ENCODE results near the gene ADARB1.

The ADARB1 gene

DNA sequence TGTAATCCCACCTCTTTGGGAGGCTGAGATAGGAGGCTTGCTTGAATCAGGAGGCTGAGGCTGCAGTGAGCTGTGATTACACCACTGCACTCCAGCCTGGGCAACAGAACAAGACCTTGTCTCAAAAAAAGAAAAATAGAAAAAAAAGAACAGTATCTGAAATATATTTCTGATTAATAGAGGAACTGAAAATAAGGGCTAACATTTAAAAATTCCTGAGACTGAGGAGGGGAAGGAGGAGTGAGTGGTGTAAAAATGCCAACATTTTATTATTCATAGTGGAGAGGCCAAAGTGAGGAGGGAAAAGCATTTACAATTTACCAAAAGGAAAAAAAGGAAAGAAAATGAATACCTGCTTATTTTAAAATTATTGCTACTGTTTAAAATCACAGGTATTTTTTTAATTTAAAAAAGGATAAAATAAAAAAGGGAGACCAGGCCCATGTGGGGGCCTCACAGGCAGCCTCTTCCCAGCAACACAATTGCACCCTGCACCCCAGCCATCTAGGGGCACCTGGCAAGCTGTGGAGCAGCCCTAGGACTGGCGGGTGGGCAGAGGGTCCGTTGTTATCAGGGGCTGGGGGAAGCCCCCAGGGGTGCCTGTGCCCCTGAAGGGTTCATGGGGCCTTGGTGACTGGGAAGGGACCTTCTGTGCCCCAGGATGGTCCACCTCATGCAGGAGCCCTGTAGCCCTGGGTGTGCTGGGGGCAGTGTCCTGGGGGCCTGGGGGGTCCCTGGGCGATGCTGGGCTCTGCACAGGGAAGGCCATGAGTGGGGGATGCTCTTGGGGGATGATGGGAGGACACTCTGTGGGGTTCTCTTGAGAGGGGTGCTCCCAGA, 34.8 kb upstream of the ADARB1 start:
- DNase-seq = no peak

DNA sequence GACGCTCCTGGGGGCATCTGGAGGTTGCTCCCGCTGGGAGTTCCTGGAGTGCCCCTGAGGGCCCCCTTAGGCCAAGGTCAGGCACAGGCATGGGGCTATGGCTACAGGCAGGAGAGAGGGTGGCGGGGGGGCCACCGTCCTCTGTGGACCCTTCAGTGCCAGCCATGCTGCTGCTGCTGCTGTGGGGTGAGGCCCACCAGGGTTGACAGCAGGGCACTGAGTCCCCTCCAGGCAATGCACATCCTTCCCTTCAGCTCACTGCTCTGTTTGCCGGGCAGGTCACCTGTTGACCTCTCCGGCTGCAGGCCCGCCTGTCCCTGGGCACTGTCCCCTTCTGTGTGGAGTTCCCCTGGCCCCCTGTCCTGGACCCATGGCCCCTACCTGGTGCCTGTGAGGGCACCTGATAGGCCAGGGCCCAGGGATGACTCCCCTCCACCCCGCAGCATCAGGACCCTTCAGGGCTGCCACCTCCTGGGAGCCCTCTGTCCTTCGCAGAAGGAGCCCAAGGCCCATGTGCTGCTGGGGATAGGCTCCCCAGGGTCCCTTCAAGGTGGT, 34.1 kb upstream of the ADARB1 start:
- no peak for DNase-seq

GRCh38 chr21:45040739-45041138, 33.6 kb upstream of the ADARB1 start:
- DNase-seq = no peak

- no peak for DNase-seq
Observed at GRCh38 chr21:45041351-45041805, 33.0 kb upstream of the ADARB1 start.

- DNase-seq = no peak
Observed at GRCh38 chr21:45041984-45042663, 32.3 kb upstream of the ADARB1 start.

- no peak for DNase-seq
Observed at GRCh38 chr21:45042664-45043161, 31.7 kb upstream of the ADARB1 start.

DNA sequence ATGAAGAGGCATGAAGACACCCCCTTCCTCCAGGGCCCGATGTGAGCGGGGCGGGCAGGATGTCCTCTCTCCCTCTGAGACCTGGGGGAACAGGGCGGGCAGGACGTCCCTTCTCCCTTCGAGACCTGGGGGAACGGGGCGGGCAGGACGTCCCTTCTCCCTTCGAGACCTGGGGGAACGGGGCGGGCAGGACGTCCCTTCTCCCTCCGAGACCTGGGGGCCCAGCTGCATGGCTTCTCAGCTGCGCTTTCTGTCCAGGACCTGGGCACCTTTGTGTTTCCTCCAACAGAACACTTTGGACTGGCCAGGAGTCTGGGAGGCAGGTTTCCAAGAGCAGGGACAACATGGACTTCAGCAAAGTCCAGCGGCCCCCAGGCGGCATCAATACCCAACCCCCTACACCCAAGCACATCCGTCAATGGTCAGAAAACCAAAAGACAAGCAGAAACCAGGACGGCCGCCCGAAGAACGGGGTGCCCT, 30.8 kb upstream of the ADARB1 start:
- no peak for DNase-seq

DNA sequence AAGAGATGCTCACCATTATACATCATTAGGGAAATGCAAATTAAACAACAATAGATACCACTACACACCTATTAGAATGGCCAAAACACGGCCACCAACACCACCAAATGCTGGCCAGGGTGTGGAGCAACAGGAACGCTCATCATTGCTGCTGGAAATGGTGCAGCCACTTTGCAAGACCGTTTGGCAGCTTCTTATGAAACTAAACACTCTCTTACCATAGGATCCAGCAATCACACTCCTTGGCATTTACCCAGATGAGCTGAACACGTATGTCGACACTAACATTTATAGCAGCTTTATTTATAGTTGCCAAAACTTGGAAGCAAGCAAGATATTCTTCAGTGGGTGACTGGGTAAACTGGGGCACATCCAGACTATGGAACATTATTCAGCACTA, 28.9 kb upstream of the ADARB1 start:
- no peak for DNase-seq

DNA sequence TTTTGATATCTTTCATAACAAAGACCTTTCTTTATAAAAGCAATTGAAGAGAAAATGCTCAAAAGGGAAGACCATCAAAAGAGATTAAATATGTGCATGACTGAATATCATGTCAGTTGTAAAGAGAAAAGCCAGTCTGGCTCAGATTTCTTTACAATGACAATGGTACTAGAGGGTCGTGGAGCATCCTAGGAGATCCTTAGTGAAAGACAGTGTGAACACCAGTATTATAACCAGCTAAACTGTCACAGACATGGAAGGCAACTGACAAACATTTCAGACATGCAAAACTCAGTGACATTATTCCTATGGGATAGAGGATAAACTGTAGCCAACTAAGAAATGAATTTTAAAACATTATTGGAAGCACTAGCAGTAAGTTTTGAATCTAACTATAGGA, 27.1 kb upstream of the ADARB1 start:
- DNase-seq = no peak

GRCh38 chr21:45048026-45048698, 26.2 kb upstream of the ADARB1 start:
- DNase-seq = no peak

DNA sequence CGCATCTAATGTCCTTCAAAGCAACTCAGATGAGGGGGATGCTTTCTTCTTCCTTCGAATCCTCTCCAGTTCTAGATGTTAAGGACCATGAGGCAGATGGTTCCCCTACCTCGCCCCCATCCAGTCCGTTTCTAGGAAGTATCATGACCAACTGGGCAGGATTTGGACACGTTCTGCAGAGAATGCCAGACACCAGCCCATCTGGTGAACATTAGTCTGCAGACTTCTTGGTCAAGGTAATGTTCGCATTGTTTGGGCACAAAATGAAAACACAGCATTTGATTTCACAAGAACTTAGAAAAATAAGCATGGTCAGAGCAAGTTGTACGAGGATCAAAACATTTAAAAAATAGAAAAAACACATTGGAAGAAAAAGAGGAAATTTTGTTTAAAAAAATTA, 25.4 kb upstream of the ADARB1 start:
- no peak for DNase-seq

GRCh38 chr21:45049714-45050344, 24.6 kb upstream of the ADARB1 start:
- no peak for DNase-seq

DNA sequence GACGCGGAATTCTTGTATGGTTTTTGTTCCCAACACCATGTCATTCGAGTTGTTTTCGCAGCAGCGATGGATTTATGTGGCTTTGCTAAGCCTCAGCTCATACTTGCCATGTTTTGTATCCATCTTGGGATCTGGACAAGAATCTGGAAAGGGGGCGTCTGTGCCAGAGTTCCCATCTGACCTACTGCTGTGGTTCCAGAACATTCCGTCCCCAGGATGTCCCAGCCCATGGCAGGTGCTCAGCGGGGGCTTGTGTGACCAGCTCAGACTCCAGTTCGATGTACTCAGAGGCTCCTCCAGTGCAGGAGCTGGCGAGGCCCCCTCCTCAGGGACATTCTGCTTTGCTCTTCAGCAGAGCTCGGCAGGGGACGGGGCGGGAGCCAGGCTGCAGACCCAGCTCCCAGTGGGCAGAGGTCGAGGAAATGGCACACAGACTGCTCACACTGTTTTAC, 24.0 kb upstream of the ADARB1 start:
- no peak for DNase-seq

- DNase-seq = no peak
Observed at GRCh38 chr21:45050797-45051489, 23.4 kb upstream of the ADARB1 start.

GRCh38 chr21:45051580-45052434, 22.6 kb upstream of the ADARB1 start:
- DNase-seq = no peak

DNA sequence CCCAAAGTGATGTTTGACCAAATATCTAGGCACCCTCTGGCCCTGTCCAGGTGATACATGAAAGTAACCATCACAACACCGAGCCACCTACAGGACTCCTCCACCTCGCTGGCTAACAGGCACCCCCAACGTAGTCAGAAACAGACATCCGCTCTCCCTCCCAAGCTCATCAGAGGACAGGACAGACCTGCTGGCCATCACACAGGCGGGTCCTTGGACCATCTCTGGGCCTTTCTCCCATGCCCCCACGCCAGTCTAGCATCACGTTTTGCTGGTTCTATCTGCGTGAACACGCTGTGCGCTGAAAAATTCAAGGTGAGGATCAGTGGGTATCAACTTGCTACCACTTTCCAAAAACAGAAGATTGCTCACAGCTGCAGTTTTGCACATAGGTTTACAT, 21.4 kb upstream of the ADARB1 start:
- DNase-seq = no peak

GRCh38 chr21:45053561-45054226, 20.7 kb upstream of the ADARB1 start:
- DNase-seq = no peak

DNA sequence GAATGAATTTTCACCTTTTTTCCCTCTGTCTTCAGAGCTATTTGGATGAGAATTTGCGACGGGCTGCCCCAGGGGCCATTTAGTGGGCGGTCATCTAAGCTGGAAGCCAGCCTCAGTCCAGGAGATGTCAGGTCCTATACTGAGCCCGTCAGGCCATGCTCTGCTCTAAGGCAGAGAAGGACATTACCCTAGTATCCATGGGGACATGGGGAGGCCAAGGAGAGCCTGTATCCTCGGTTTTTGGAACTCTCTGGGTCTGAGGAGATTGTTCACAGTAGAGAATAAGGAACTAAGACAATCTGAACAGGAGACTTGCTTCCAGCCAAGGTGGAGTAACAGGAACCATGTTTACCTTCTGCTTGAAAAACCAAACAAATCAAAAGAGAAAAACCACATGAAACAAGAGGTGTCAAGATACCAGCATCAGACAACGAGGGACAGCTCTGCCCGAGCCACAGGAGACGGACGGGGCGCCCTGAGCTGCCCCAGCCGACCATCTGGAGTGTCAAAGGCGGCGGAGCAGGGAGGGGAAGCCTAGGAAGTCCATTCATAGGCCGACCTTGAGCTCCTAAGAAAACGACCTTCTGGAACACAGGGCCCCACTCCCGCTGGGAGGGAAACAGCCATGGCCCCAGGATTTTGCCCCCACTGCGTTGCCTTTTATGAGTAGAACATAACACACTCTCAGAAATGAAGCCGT, 20.0 kb upstream of the ADARB1 start:
- no peak for DNase-seq

GRCh38 chr21:45054927-45055612, 19.3 kb upstream of the ADARB1 start:
- DNase-seq = no peak

Data from NCI-H1092 (cell line).